ENCODE measurements around the gene SLC28A1.

The SLC28A1 gene

GRCh38 chr15:84942456-84942855 is 58.0 kb downstream of the SLC28A1 start:
- no peak for DNase-seq

- no peak for DNase-seq
Measured at GRCh38 chr15:84944311-84944710, 59.8 kb downstream of the SLC28A1 start.

- no peak for DNase-seq
Measured at GRCh38 chr15:84944861-84945260, 60.4 kb downstream of the SLC28A1 start.

GRCh38 chr15:84946772-84947489 is 62.5 kb downstream of the SLC28A1 start:
- DNase-seq: no peak

GRCh38 chr15:84947947-84948830 is 63.7 kb downstream of the SLC28A1 start:
- DNase-seq: peak; percentile 42

GRCh38 chr15:84949043-84949442 is 64.6 kb downstream of the SLC28A1 start:
- no peak for DNase-seq

- DNase-seq: no peak
Measured at GRCh38 chr15:84949845-84950569, 65.5 kb downstream of the SLC28A1 start.

- DNase-seq: no peak
Measured at GRCh38 chr15:84950570-84951111, 66.2 kb downstream of the SLC28A1 start.

- no peak for DNase-seq
Measured at GRCh38 chr15:84951736-84952135, 67.3 kb downstream of the SLC28A1 start.

- DNase-seq: no peak
Measured at GRCh38 chr15:84953136-84953535, 68.7 kb downstream of the SLC28A1 start.

- DNase-seq: no peak
Measured at GRCh38 chr15:84953726-84954125, 69.3 kb downstream of the SLC28A1 start.

- peak; percentile 66 for DNase-seq
Measured at GRCh38 chr15:84955089-84955848, 70.8 kb downstream of the SLC28A1 start.

- no peak for DNase-seq
Measured at GRCh38 chr15:84956199-84956598, 71.7 kb downstream of the SLC28A1 start.

GRCh38 chr15:84960391-84961113 is 76.1 kb downstream of the SLC28A1 start:
- DNase-seq: no peak

- no peak for DNase-seq
Measured at GRCh38 chr15:84961114-84961452, 76.6 kb downstream of the SLC28A1 start.

GRCh38 chr15:84961707-84962106 is 77.2 kb downstream of the SLC28A1 start:
- DNase-seq: no peak

- DNase-seq: no peak
Measured at GRCh38 chr15:84962955-84963354, 78.5 kb downstream of the SLC28A1 start.

GRCh38 chr15:84967380-84967779 is 82.9 kb downstream of the SLC28A1 start:
- DNase-seq: no peak

- DNase-seq: no peak
Measured at GRCh38 chr15:84968301-84968700, 83.8 kb downstream of the SLC28A1 start.

GRCh38 chr15:84969257-84969656 is 84.8 kb downstream of the SLC28A1 start:
- no peak for DNase-seq

GRCh38 chr15:84970843-84971242 is 86.4 kb downstream of the SLC28A1 start:
- DNase-seq: no peak
